Measurements from ENCODE around the gene SLC35B2. TPM values are rescaled to one million over a fixed set of nuclear protein-coding genes. Genes with fewer than 3 reads are reported as not detected.

The SLC35B2 gene
- total and polyA plus RNA-seq, 2 donors (not counting 1 experiment from before 2014, with no cell fraction given) = 88.4 to 89.4 TPM

- Histone ChIP-seq H3K4me3 (replicated peaks in 1 of 4; ENCODE audit: control extremely low read depth in 1 of 4, insufficient read depth in 1 of 4, low read depth in 3 of 4, low read length in 4 of 4) (no peak overlapping the region), H3K79me2 (ENCODE audit: control insufficient read depth, insufficient read depth, low read length) (peaks cover 64% of the 10 kb centered on the region), H4K20me1 (ENCODE audit: control insufficient read depth, extremely low read depth, insufficient read depth, low read length) (peaks cover 8% of the 10 kb centered on the region), H3K9ac (ENCODE audit: insufficient read depth, low read length) (no peak overlapping the region), H3K27ac (ENCODE audit: insufficient read depth, low read length) (peak overlapping the region; percentile 11), H3K36me3 (ENCODE audit: control insufficient read depth, insufficient read depth, low read length) (peaks cover 34% of the 10 kb centered on the region), H3K4me2 (ENCODE audit: extremely low read depth, insufficient read depth, low read length) (no peak overlapping the region), H3K4me1 (ENCODE audit: control insufficient read depth, extremely low read depth, insufficient read depth, low read length) (peaks cover 3% of the 10 kb centered on the region), H3K27me3 (ENCODE audit: control insufficient read depth, insufficient read depth, low read length) (no peaks in the 10 kb centered on the region), H3K9me3 (ENCODE audit: control insufficient read depth, insufficient read depth, low read depth, low read length) (no peaks in the 10 kb centered on the region), H2AFZ (ENCODE audit: low read length) (no peak overlapping the region)
- DNase-seq (ENCODE audit: low read depth in 2 of 2) = no peak
- TF ChIP-seq CTCF (conservative IDR thresholded peaks at IDR 0.05 in 1 of 2, IDR thresholded peaks at IDR 0.05 in 1 of 2; ENCODE audit: low read depth in 1 of 2, low read length in 2 of 2) = no peak
- TF ChIP-seq EZH2 (IDR thresholded peaks at IDR 0.05; ENCODE audit: low read length, missing control alignments) = no peak
These were observed 6.6 kb downstream of the SLC35B2 start for GRCh38 chr6:44250718-44251123.

GRCh38 chr6:44250067-44250717, 7.1 kb downstream of the SLC35B2 start:
- Histone ChIP-seq H3K4me1 (ENCODE audit: control insufficient read depth, extremely low read depth, insufficient read depth, low read length) (peaks cover 5% of the 10 kb centered on the region), H3K27me3 (ENCODE audit: control insufficient read depth, insufficient read depth, low read length) (no peaks in the 10 kb centered on the region), H4K20me1 (ENCODE audit: control insufficient read depth, extremely low read depth, insufficient read depth, low read length) (peaks cover 8% of the 10 kb centered on the region), H3K9ac (ENCODE audit: insufficient read depth, low read length) (no peak overlapping the region), H3K79me2 (ENCODE audit: control insufficient read depth, insufficient read depth, low read length) (peaks cover 60% of the 10 kb centered on the region), H3K36me3 (ENCODE audit: control insufficient read depth, insufficient read depth, low read length) (peaks cover 33% of the 10 kb centered on the region), H3K4me2 (ENCODE audit: extremely low read depth, insufficient read depth, low read length) (no peak overlapping the region), H3K27ac (ENCODE audit: insufficient read depth, low read length) (peak overlapping the region; percentile 11), H3K9me3 (ENCODE audit: control insufficient read depth, insufficient read depth, low read depth, low read length) (no peaks in the 10 kb centered on the region), H3K4me3 (replicated peaks in 1 of 4; ENCODE audit: control extremely low read depth in 1 of 4, insufficient read depth in 1 of 4, low read depth in 3 of 4, low read length in 4 of 4) (peak overlapping the region in 1 of 4 experiments; percentile 14), H2AFZ (ENCODE audit: low read length) (no peak overlapping the region)
- no peak for TF ChIP-seq EZH2 (IDR thresholded peaks at IDR 0.05; ENCODE audit: low read length, missing control alignments)
- no peak for TF ChIP-seq CTCF (conservative IDR thresholded peaks at IDR 0.05 in 1 of 2, IDR thresholded peaks at IDR 0.05 in 1 of 2; ENCODE audit: low read depth in 1 of 2, low read length in 2 of 2)
- DNase-seq (ENCODE audit: low read depth in 2 of 2) = peak in 1 of 2 donors; percentile 15

DNA sequence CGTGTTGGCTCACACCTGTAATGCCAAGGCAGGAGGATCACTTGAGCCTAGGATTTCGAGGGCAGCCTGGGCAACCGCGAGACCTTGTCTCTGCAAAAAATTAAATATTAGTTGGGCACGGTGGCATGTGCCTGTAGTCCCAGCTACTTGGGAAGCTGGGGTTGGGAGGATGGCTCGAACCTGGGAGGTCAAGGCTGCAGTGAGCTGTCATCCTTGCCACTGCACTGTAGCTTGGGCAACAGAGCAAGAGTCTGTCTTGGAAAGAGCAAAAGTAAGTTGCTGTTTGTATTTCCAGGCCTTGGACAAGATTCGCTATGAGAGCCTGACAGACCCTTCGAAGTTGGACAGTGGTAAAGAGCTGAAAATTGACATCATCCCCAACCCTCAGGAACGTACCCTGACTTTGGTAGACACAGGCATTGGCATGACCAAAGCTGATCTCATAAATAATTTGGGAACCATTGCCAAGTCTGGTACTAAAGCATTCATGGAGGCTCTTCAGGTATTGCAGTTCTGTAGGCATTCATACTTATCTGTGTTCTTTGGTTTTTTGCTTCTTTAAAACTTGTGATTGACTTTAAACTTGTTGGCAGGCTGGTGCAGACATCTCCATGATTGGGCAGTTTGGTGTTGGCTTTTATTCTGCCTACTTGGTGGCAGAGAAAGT, 8.1 kb downstream of the SLC35B2 start:
- Histone ChIP-seq H3K27ac (ENCODE audit: insufficient read depth, low read length) (no peak overlapping the region), H3K4me3 (replicated peaks in 1 of 4; ENCODE audit: control extremely low read depth in 1 of 4, insufficient read depth in 1 of 4, low read depth in 3 of 4, low read length in 4 of 4) (peak overlapping the region in 3 of 4 experiments; percentile 85 to 91 (median 87)), H3K79me2 (ENCODE audit: control insufficient read depth, insufficient read depth, low read length) (peaks cover 59% of the 10 kb centered on the region), H3K4me1 (ENCODE audit: control insufficient read depth, extremely low read depth, insufficient read depth, low read length) (peaks cover 5% of the 10 kb centered on the region), H3K36me3 (ENCODE audit: control insufficient read depth, insufficient read depth, low read length) (peaks cover 28% of the 10 kb centered on the region), H3K9me3 (ENCODE audit: control insufficient read depth, insufficient read depth, low read depth, low read length) (no peaks in the 10 kb centered on the region), H2AFZ (ENCODE audit: low read length) (no peak overlapping the region), H3K27me3 (ENCODE audit: control insufficient read depth, insufficient read depth, low read length) (no peaks in the 10 kb centered on the region), H3K4me2 (ENCODE audit: extremely low read depth, insufficient read depth, low read length) (peak overlapping the region; percentile 76), H3K9ac (ENCODE audit: insufficient read depth, low read length) (no peak overlapping the region), H4K20me1 (ENCODE audit: control insufficient read depth, extremely low read depth, insufficient read depth, low read length) (peaks cover 8% of the 10 kb centered on the region)
- no peak for DNase-seq (ENCODE audit: low read depth in 2 of 2)
- TF ChIP-seq EZH2 (IDR thresholded peaks at IDR 0.05; ENCODE audit: low read length, missing control alignments) = no peak
- no peak for TF ChIP-seq CTCF (conservative IDR thresholded peaks at IDR 0.05 in 1 of 2, IDR thresholded peaks at IDR 0.05 in 1 of 2; ENCODE audit: low read depth in 1 of 2, low read length in 2 of 2)
